ENCODE results near the gene SMYD3. TPM values are rescaled to one million over a fixed set of nuclear protein-coding genes. Genes with fewer than 3 reads are reported as not detected.

SMYD3 gene
- total RNA-seq, 1 donor from 2014 or later, result 24.2 TPM

DNA sequence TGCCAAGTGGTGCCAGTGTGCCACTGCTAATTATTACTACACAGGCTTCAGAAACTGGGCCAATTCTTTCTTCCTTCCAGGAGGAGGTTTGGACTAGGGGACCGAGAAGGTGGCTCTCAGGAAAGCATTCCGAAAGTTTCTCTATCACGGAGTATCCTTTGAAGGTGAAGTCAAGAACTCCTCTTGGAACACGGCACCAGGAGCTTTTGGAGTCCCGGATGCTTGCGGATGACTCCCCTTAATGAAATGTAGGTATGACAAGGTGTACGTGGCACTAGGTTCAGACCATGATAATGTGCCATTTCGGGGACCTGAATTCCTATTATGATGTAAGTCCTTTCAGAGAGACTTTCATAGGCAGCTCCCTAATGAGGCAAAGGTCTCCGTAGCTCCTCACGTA, 718.2 kb downstream of the SMYD3 start:
- no peaks in the 10 kb centered on the region for H3K27me3 Mint-ChIP-seq (ENCODE audit: low read depth)
- H3K4me1 Mint-ChIP-seq, result no peaks in the 10 kb centered on the region
- H3K27ac Mint-ChIP-seq (ENCODE audit: unreplicated experiment), result no peak overlapping the region
- no peaks in the 10 kb centered on the region for H3K9me3 Mint-ChIP-seq
- TF ChIP-seq CTCF (conservative IDR thresholded peaks at IDR 0.05), result no peak
- DNase-seq (ENCODE audit: low read depth, low spot score), result no peak
- H3K36me3 Mint-ChIP-seq (ENCODE audit: low read depth), result no peaks in the 10 kb centered on the region
- no peak overlapping the region for H3K4me3 Mint-ChIP-seq

- no peaks in the 10 kb centered on the region for H3K4me1 Mint-ChIP-seq
- no peak overlapping the region for H3K4me3 Mint-ChIP-seq
- no peak for TF ChIP-seq CTCF (conservative IDR thresholded peaks at IDR 0.05)
- no peaks in the 10 kb centered on the region for H3K36me3 Mint-ChIP-seq (ENCODE audit: low read depth)
- no peaks in the 10 kb centered on the region for H3K27me3 Mint-ChIP-seq (ENCODE audit: low read depth)
- DNase-seq (ENCODE audit: low read depth, low spot score), result no peak
- H3K9me3 Mint-ChIP-seq, result no peaks in the 10 kb centered on the region
- no peak overlapping the region for H3K27ac Mint-ChIP-seq (ENCODE audit: unreplicated experiment)
Observed at GRCh38 chr1:245788269-245788668, 718.8 kb downstream of the SMYD3 start.

- H3K4me3 Mint-ChIP-seq, result no peak overlapping the region
- H3K9me3 Mint-ChIP-seq, result no peaks in the 10 kb centered on the region
- no peaks in the 10 kb centered on the region for H3K4me1 Mint-ChIP-seq
- H3K36me3 Mint-ChIP-seq (ENCODE audit: low read depth), result no peaks in the 10 kb centered on the region
- no peak for DNase-seq (ENCODE audit: low read depth, low spot score)
- TF ChIP-seq CTCF (conservative IDR thresholded peaks at IDR 0.05), result no peak
- H3K27ac Mint-ChIP-seq (ENCODE audit: unreplicated experiment), result no peak overlapping the region
- no peaks in the 10 kb centered on the region for H3K27me3 Mint-ChIP-seq (ENCODE audit: low read depth)
Observed at GRCh38 chr1:245786948-245787347, 720.1 kb downstream of the SMYD3 start.

- peak; percentile 45 for TF ChIP-seq CTCF (conservative IDR thresholded peaks at IDR 0.05)
- H3K36me3 Mint-ChIP-seq (ENCODE audit: low read depth), result peaks cover 3% of the 10 kb centered on the region
- DNase-seq (ENCODE audit: low read depth, low spot score), result no peak
- H3K4me3 Mint-ChIP-seq, result no peak overlapping the region
- peaks cover 2% of the 10 kb centered on the region for H3K9me3 Mint-ChIP-seq
- H3K4me1 Mint-ChIP-seq, result no peaks in the 10 kb centered on the region
- no peak overlapping the region for H3K27ac Mint-ChIP-seq (ENCODE audit: unreplicated experiment)
- no peaks in the 10 kb centered on the region for H3K27me3 Mint-ChIP-seq (ENCODE audit: low read depth)
Observed at GRCh38 chr1:245779797-245780755, 727.0 kb downstream of the SMYD3 start.

- Mint-ChIP-seq H3K27me3 (ENCODE audit: low read depth) (no peaks in the 10 kb centered on the region), H3K36me3 (ENCODE audit: low read depth) (peaks cover 3% of the 10 kb centered on the region), H3K4me1 (peaks cover 4% of the 10 kb centered on the region), H3K4me3 (no peak overlapping the region), H3K27ac (ENCODE audit: unreplicated experiment) (no peak overlapping the region), H3K9me3 (peaks cover 2% of the 10 kb centered on the region)
- TF ChIP-seq CTCF (conservative IDR thresholded peaks at IDR 0.05), result no peak
- DNase-seq (ENCODE audit: low read depth, low spot score), result no peak
Observed at GRCh38 chr1:245777752-245778151, 729.3 kb downstream of the SMYD3 start.
